Fibroblast of skin of right quadriceps (primary cell): ENCODE data around the gene HAP1.
A peak's percentile ranks its signal among the peaks of the same experiment; 100 is the strongest.

Source experiments
- DNase-seq: peaks from one replicate; pipeline ENCODE4 v3.0.0-alpha.2; 2013

HAP1 gene

GRCh38 chr17:41762391-41762790 is 27.9 kb upstream of the HAP1 start:
- DNase-seq: no peak

- no peak for DNase-seq
Observed at GRCh38 chr17:41760878-41761277, 26.4 kb upstream of the HAP1 start.

- no peak for DNase-seq
Observed at GRCh38 chr17:41758601-41759000, 24.2 kb upstream of the HAP1 start.

- DNase-seq: no peak
Observed at GRCh38 chr17:41754066-41754465, 19.6 kb upstream of the HAP1 start.

GRCh38 chr17:41751288-41751687 is 16.8 kb upstream of the HAP1 start:
- DNase-seq: no peak

GRCh38 chr17:41750862-41751261 is 16.4 kb upstream of the HAP1 start:
- DNase-seq: no peak

GRCh38 chr17:41748275-41748674 is 13.8 kb upstream of the HAP1 start:
- no peak for DNase-seq

GRCh38 chr17:41741709-41742108 is 7.3 kb upstream of the HAP1 start:
- DNase-seq: no peak

GRCh38 chr17:41740506-41740905 is 6.1 kb upstream of the HAP1 start:
- DNase-seq: no peak

GRCh38 chr17:41739661-41740352 is 5.4 kb upstream of the HAP1 start:
- DNase-seq: peak; percentile 47

GRCh38 chr17:41738801-41739112 is 4.3 kb upstream of the HAP1 start:
- DNase-seq: no peak

GRCh38 chr17:41738077-41738800 is 3.8 kb upstream of the HAP1 start:
- peak; percentile 72 for DNase-seq

GRCh38 chr17:41737680-41738023 is 3.2 kb upstream of the HAP1 start:
- no peak for DNase-seq

GRCh38 chr17:41736983-41737679 is 2.7 kb upstream of the HAP1 start:
- DNase-seq: no peak

- no peak for DNase-seq
Observed at GRCh38 chr17:41735744-41736143, 1.3 kb upstream of the HAP1 start.

- DNase-seq: no peak
Observed at GRCh38 chr17:41734949-41735313, 488 bp upstream of the HAP1 start.

- no peak for DNase-seq
Observed at GRCh38 chr17:41733348-41734138, 900 bp downstream of the HAP1 start.

GRCh38 chr17:41731836-41732235 is 2.6 kb downstream of the HAP1 start:
- no peak for DNase-seq

GRCh38 chr17:41730479-41730878 is 4.0 kb downstream of the HAP1 start:
- no peak for DNase-seq

GRCh38 chr17:41728056-41728455 is 6.4 kb downstream of the HAP1 start:
- no peak for DNase-seq

GRCh38 chr17:41725134-41725533 is 9.3 kb downstream of the HAP1 start:
- DNase-seq: no peak

GRCh38 chr17:41724476-41725050 is 9.9 kb downstream of the HAP1 start:
- DNase-seq: no peak

GRCh38 chr17:41723801-41724475 is 10.5 kb downstream of the HAP1 start:
- no peak for DNase-seq
